Inflammatory macrophage treated with lipopolysaccharide for 1 hour (primary cell): ENCODE results near the gene ORAI2.

Source experiments
- DNase-seq, 2 donors: peaks; one replicate each; pipeline ENCODE4 v3.0.0-alpha.2; 2020 to 2022

Gene ORAI2

GRCh38 chr7:102416406-102416805, 17.0 kb upstream of the ORAI2 start:
- DNase-seq, result no peak

- DNase-seq, result no peak
Measured at GRCh38 chr7:102417105-102417504, 16.3 kb upstream of the ORAI2 start.

- DNase-seq, result no peak
Measured at GRCh38 chr7:102418592-102418991, 14.8 kb upstream of the ORAI2 start.

- no peak for DNase-seq
Measured at GRCh38 chr7:102421706-102422240, 11.6 kb upstream of the ORAI2 start.

GRCh38 chr7:102424129-102424551, 9.2 kb upstream of the ORAI2 start:
- no peak for DNase-seq

- DNase-seq, result peak; percentile 83 to 95
Measured at GRCh38 chr7:102424787-102425218, 8.6 kb upstream of the ORAI2 start.

- peak; percentile 96 to 100 for DNase-seq
Measured at GRCh38 chr7:102425639-102426267, 7.6 kb upstream of the ORAI2 start.

- DNase-seq, result peak; percentile 90 to 96
Measured at GRCh38 chr7:102426268-102427018, 6.9 kb upstream of the ORAI2 start.

- peak; percentile 52 to 57 for DNase-seq
Measured at GRCh38 chr7:102427019-102427405, 6.4 kb upstream of the ORAI2 start.

- peak; percentile 23 to 69 for DNase-seq
Measured at GRCh38 chr7:102429141-102429899, 4.1 kb upstream of the ORAI2 start.

- peak; percentile 64 to 69 for DNase-seq
Measured at GRCh38 chr7:102431617-102432298, 1.6 kb upstream of the ORAI2 start.

- DNase-seq, result no peak
Measured at GRCh38 chr7:102432442-102433218, 745 bp upstream of the ORAI2 start.

GRCh38 chr7:102434039-102434486, 688 bp downstream of the ORAI2 start:
- no peak for DNase-seq

- DNase-seq, result no peak
Measured at GRCh38 chr7:102436118-102436517, 2.7 kb downstream of the ORAI2 start.

- no peak for DNase-seq
Measured at GRCh38 chr7:102439963-102440795, 6.8 kb downstream of the ORAI2 start.

- no peak for DNase-seq
Measured at GRCh38 chr7:102444961-102445673, 11.7 kb downstream of the ORAI2 start.

GRCh38 chr7:102445674-102446071, 12.3 kb downstream of the ORAI2 start:
- no peak for DNase-seq

- DNase-seq, result no peak
Measured at GRCh38 chr7:102446387-102447156, 13.2 kb downstream of the ORAI2 start.

GRCh38 chr7:102447311-102447710, 13.9 kb downstream of the ORAI2 start:
- DNase-seq, result no peak
